ENCODE measurements around the gene ETF1.
"Not testable (repeated sequence)": the region's sequence is repeated elsewhere in the genome, so short reads cannot be mapped to it uniquely, and the experiment has no call there.

The ETF1 gene

GRCh38 chr5:138476918-138477317, 66.1 kb downstream of the ETF1 start:
- DNase-seq, result no peak

GRCh38 chr5:138473151-138473550, 69.9 kb downstream of the ETF1 start:
- not testable (repeated sequence) for DNase-seq

GRCh38 chr5:138472353-138472752, 70.7 kb downstream of the ETF1 start:
- no peak for DNase-seq

GRCh38 chr5:138471052-138471361, 72.0 kb downstream of the ETF1 start:
- no peak for DNase-seq

GRCh38 chr5:138470322-138471051, 72.5 kb downstream of the ETF1 start:
- no peak for DNase-seq

- DNase-seq, result no peak
These were observed 73.3 kb downstream of the ETF1 start for GRCh38 chr5:138469540-138470321.

GRCh38 chr5:138468966-138469539, 74.0 kb downstream of the ETF1 start:
- no peak for DNase-seq

GRCh38 chr5:138468133-138468965, 74.7 kb downstream of the ETF1 start:
- DNase-seq, result no peak

GRCh38 chr5:138467711-138468132, 75.3 kb downstream of the ETF1 start:
- DNase-seq, result no peak

- DNase-seq, result no peak
These were observed 75.9 kb downstream of the ETF1 start for GRCh38 chr5:138466900-138467710.

GRCh38 chr5:138466125-138466899, 76.7 kb downstream of the ETF1 start:
- DNase-seq, result peak in 1 of 2 experiments; percentile 25

- peak; percentile 79 to 90 for DNase-seq
These were observed 77.5 kb downstream of the ETF1 start, which contains the start of gene EGR1 for GRCh38 chr5:138465261-138466124. Gene EGR1, plus strand, starts transcription at chr5:138465479. Its CDS starts 283 bp downstream, at chr5:138465762.

- peak; percentile 94 to 98 for DNase-seq
These were observed 78.4 kb downstream of the ETF1 start for GRCh38 chr5:138464388-138465260.

GRCh38 chr5:138464008-138464387, 79.0 kb downstream of the ETF1 start:
- DNase-seq, result peak; percentile 79 to 93

GRCh38 chr5:138463419-138464007, 79.5 kb downstream of the ETF1 start:
- DNase-seq, result peak in 1 of 2 experiments; percentile 57

GRCh38 chr5:138461343-138462125, 81.5 kb downstream of the ETF1 start:
- no peak for DNase-seq

- no peak for DNase-seq
These were observed 82.9 kb downstream of the ETF1 start for GRCh38 chr5:138460032-138460693.
